Liver (tissue), 9 donors: ENCODE data around the gene DDX41. TPM values are rescaled to one million over a fixed set of nuclear protein-coding genes. Genes with fewer than 3 reads are reported as not detected.

Source experiments
- DNase-seq: peaks from one replicate; pipeline ENCODE4 v3.0.0-alpha.2; 2017; ENCODE audit warnings: low spot score
- H3K27ac ChIP-seq, 2 donors: one replicate each; pipeline ENCODE4 v1.7.0; 2013; ENCODE audit warnings: inconsistent platforms in 2 of 2, low read length in 2 of 2, control low read depth in 1 of 2, low read depth in 1 of 2, mild to moderate bottlenecking in 1 of 2
- H3K27me3 ChIP-seq, 4 donors: one replicate each; pipeline versions ENCODE4 v1.6.1 to v1.7.0; 2013; ENCODE audit warnings: low read length in 3 of 4, inconsistent platforms in 1 of 4, mild to moderate bottlenecking in 1 of 4, moderate library complexity in 1 of 4; ENCODE audit not compliant: control insufficient read depth in 4 of 4, insufficient read depth in 4 of 4
- H3K36me3 ChIP-seq, 4 donors: one replicate each; pipeline versions ENCODE4 v1.6.1 to v1.7.0; 2013; ENCODE audit warnings: low read length in 3 of 4, mild to moderate bottlenecking in 3 of 4, low read depth in 1 of 4, moderate library complexity in 1 of 4; ENCODE audit not compliant: control insufficient read depth in 4 of 4, insufficient read depth in 3 of 4
- H3K4me1 ChIP-seq, 4 donors: one replicate each; pipeline versions ENCODE4 v1.6.1 to v1.7.0; 2013; ENCODE audit warnings: low read length in 3 of 4, mild to moderate bottlenecking in 3 of 4, moderate library complexity in 1 of 4; ENCODE audit not compliant: control insufficient read depth in 4 of 4, insufficient read depth in 4 of 4
- H3K4me3 ChIP-seq, 3 donors: one replicate each; pipeline versions ENCODE4 v1.6.1 to v1.7.0; 2013; ENCODE audit warnings: low read length in 3 of 3, control low read depth in 1 of 3, low read depth in 1 of 3, mild to moderate bottlenecking in 1 of 3
- H3K9ac ChIP-seq, 2 donors: one replicate each; pipeline ENCODE4 v1.7.0; 2013; ENCODE audit warnings: low read length in 2 of 2, mild to moderate bottlenecking in 2 of 2, moderate library complexity in 2 of 2, control low read depth in 1 of 2, low read depth in 1 of 2
- H3K9me3 ChIP-seq, 4 donors: one replicate each; pipeline versions ENCODE4 v1.6.1 to v1.7.0; 2013; ENCODE audit warnings: low read length in 3 of 4; ENCODE audit not compliant: control insufficient read depth in 4 of 4
- ATF3 ChIP-seq: IDR thresholded peaks from 2 replicates; pipeline ENCODE4 v1.6.1; 2016; ENCODE audit warnings: antibody characterized with exemption
- CTCF ChIP-seq: fragments of 150-350 bp; IDR thresholded peaks from 2 replicates; pipeline ENCODE4 v1.5.1; 2017; ENCODE audit warnings: improper control_type of control experiment, low read depth, low read length; ENCODE audit not compliant: missing input control
- FOXA1 ChIP-seq: IDR thresholded peaks from 2 replicates; pipeline ENCODE4 v1.6.1; 2016; ENCODE audit warnings: antibody characterized with exemption
- FOXA2 ChIP-seq: IDR thresholded peaks from 2 replicates; pipeline ENCODE4 v1.6.1; 2016; ENCODE audit warnings: antibody characterized with exemption
- HNF4A ChIP-seq, 2 donors: conservative IDR thresholded peaks; 2 replicates each; pipeline ENCODE4 v1.6.1; 2016; ENCODE audit warnings: antibody characterized with exemption in 2 of 2, mild to moderate bottlenecking in 2 of 2
- HNF4G ChIP-seq: IDR thresholded peaks from 2 replicates; pipeline ENCODE4 v1.6.1; 2016; ENCODE audit warnings: antibody characterized with exemption
- JUND ChIP-seq, 2 donors: IDR thresholded peaks; 2 replicates each; pipeline ENCODE4 v1.6.1; 2016; ENCODE audit warnings: antibody characterized with exemption in 2 of 2
- MAX ChIP-seq: IDR thresholded peaks from 2 replicates; pipeline ENCODE4 v1.6.1; 2016; ENCODE audit warnings: antibody characterized with exemption
- NR2F2 ChIP-seq: IDR thresholded peaks from 2 replicates; pipeline ENCODE4 v1.6.1; 2016; ENCODE audit warnings: antibody characterized with exemption
- RAD21 ChIP-seq, 2 donors: IDR thresholded peaks; 2 replicates each; pipeline ENCODE4 v1.6.1; 2016; ENCODE audit warnings: antibody characterized with exemption in 2 of 2, mild to moderate bottlenecking in 2 of 2
- REST ChIP-seq: IDR thresholded peaks from 2 replicates; pipeline ENCODE4 v1.6.1; 2016; ENCODE audit warnings: antibody characterized with exemption, mild to moderate bottlenecking
- RXRA ChIP-seq, 2 donors: IDR thresholded peaks; 2 replicates each; pipeline ENCODE4 v1.6.1; 2017 to 2018; ENCODE audit warnings: antibody characterized with exemption in 2 of 2, mild to moderate bottlenecking in 1 of 2
- SP1 ChIP-seq: IDR thresholded peaks from 2 replicates; pipeline ENCODE4 v1.6.1; 2018; ENCODE audit warnings: antibody characterized with exemption, mild to moderate bottlenecking
- TAF1 ChIP-seq: conservative IDR thresholded peaks from 2 replicates; pipeline ENCODE4 v1.6.1; 2016; ENCODE audit warnings: antibody characterized with exemption, mild to moderate bottlenecking
- YY1 ChIP-seq: IDR thresholded peaks from 2 replicates; pipeline ENCODE4 v1.6.1; 2016; ENCODE audit warnings: antibody characterized with exemption, mild to moderate bottlenecking
- WGBS: extraction: QIAGEN DNeasy Blood & Tissue Kit; methylation state at CpG from one replicate; pipeline ENCODE4 v1.1.7; 2013; 5-methylcytosine and 5-hydroxymethylcytosine counted together
- polyA plus RNA-seq, 2 donors: library from polyadenylated mRNA; stranded (reverse) in 1 of 2; unstranded in 1 of 2; fragments of 200-250 nt in 1 of 2; fragments of >200 nt in 1 of 2; fragmentation: Nextera tagmentation in 1 of 2; extraction: Ambion mirVana in 1 of 2; gene quantifications; one replicate each; pipeline versions ENCODE4 v1.2.1 to v1.2.3, GENCODE V29; 2013 to 2015
- total RNA-seq, 2 donors: library from RNA; depleted of rRNA; stranded (reverse); fragments of >200 nt; gene quantifications; one replicate each; pipeline ENCODE4 v1.2.3, GENCODE V29; 2014
- donor health status: healthy.
- donor health status: healthy.
- donor health status: healthy.
- donor health status: healthy.
- donor health status: healthy.

DDX41 gene
- total and polyA plus RNA-seq, 4 donors, result 20.4 to 58.5 (median 45.6) TPM

- Histone ChIP-seq H3K9me3 (no peaks in the 10 kb centered on the region), H3K27ac (peak overlapping the region; percentile 70 to 77), H3K4me3 (peak overlapping the region; percentile 69 to 98 (median 92)), H3K4me1 (peaks cover 9 to 21% (median 18%) of the 10 kb centered on the region in 4 donors), H3K36me3 (peaks cover 0 to 4% (median 3%) of the 10 kb centered on the region in 4 donors), H3K9ac (peak overlapping the region in 1 of 2 donors; percentile 54), H3K27me3 (no peaks in the 10 kb centered on the region)
- whole genome bisulfite sequencing, result under 1% methylated on average over 72 of the region's 72 CpGs
- TF ChIP-seq CTCF, result no peak
- TF ChIP-seq REST, result no peak
- no peak for TF ChIP-seq SP1
- TF ChIP-seq NR2F2, result no peak
- TF ChIP-seq RAD21 (IDR thresholded peaks at IDR 0.05), result no peak
- TF ChIP-seq FOXA1, result no peak
- TF ChIP-seq YY1, result no peak
- TF ChIP-seq FOXA2, result no peak
- no peak for TF ChIP-seq ATF3
- no peak for TF ChIP-seq HNF4A (conservative IDR thresholded peaks at IDR 0.05)
- TF ChIP-seq RXRA (IDR thresholded peaks at IDR 0.05), result no peak
- TF ChIP-seq HNF4G, result no peak
- TF ChIP-seq TAF1, result no peak
- no peak for TF ChIP-seq JUND (IDR thresholded peaks at IDR 0.05)
- DNase-seq, result peak; percentile 68
Observed at GRCh38 chr5:177553671-177554429, 37.1 kb upstream of the DDX41 start.

GRCh38 chr5:177552839-177553455, 36.2 kb upstream of the DDX41 start:
- peak overlapping the region; percentile 28 to 54 for H3K9ac ChIP-seq
- WGBS, result 31% methylated on average over 16 of the region's 16 CpGs
- TF ChIP-seq REST (no peak), TAF1 (no peak), CTCF (no peak), RAD21 (IDR thresholded peaks at IDR 0.05) (no peak), MAX (no peak), YY1 (peak; percentile 71), JUND (IDR thresholded peaks at IDR 0.05) (peak in 1 of 2 donors; percentile 29), ATF3 (no peak), FOXA1 (no peak)

More at GRCh38 chr5:177552839-177553455, 36.2 kb upstream of the DDX41 start:
- DNase-seq, result no peak
- Histone ChIP-seq H3K36me3 (peaks cover 0 to 4% (median 3%) of the 10 kb centered on the region in 4 donors), H3K27ac (peak overlapping the region; percentile 70 to 77), H3K4me1 (peaks cover 9 to 26% (median 18%) of the 10 kb centered on the region in 4 donors), H3K9me3 (no peaks in the 10 kb centered on the region), H3K27me3 (no peaks in the 10 kb centered on the region), H3K4me3 (peak overlapping the region; percentile 69 to 98 (median 92))
